Lower leg skin (tissue), 3 donors: Measurements from ENCODE around the gene HS6ST1.

Experiments used
- POLR2A ChIP-seq, 2 donors: fragments of 450-650 bp; IDR thresholded peaks; one replicate each; pipeline ENCODE4 v1.6.1; 2016 to 2017; ENCODE audit warnings: antibody characterized with exemption in 2 of 2, mild to moderate bottlenecking in 1 of 2, moderate library complexity in 1 of 2
- TF ChIP-seq, protein P1 (sequence below), 3 donors: fragments of 450-650 bp; IDR thresholded peaks; one replicate each; pipeline ENCODE4 v1.5.1; 2016; ENCODE audit warnings: antibody characterized with exemption in 3 of 3, mild to moderate bottlenecking in 3 of 3, moderate library complexity in 2 of 3

DNA sequence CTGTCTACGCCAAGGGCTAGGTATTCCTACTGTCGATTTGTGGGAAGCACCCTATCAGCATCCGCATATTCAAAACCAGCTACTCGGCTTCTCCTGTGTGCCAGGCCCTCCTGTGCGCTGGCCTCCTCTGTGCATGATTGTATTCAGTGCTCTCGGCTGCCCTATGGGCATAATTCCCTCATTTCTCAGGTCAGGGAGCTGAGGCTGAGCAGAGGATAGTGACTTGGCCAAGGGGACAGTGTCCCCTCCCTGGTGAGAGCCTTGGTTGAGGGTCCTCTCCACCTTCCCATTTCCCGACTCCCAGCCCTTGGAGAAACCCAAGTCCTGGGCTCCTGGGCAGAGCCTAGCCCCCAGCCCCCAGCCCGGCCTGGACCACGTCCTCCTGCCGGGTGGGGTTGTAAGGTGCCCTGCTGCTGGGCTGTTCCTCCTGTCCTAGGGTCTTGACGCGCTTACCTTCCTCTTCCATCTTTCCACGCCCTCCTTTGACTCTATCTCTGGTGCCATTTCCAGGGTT, 6.3 kb upstream of the HS6ST1 start:
- TF ChIP-seq, protein P1, sequence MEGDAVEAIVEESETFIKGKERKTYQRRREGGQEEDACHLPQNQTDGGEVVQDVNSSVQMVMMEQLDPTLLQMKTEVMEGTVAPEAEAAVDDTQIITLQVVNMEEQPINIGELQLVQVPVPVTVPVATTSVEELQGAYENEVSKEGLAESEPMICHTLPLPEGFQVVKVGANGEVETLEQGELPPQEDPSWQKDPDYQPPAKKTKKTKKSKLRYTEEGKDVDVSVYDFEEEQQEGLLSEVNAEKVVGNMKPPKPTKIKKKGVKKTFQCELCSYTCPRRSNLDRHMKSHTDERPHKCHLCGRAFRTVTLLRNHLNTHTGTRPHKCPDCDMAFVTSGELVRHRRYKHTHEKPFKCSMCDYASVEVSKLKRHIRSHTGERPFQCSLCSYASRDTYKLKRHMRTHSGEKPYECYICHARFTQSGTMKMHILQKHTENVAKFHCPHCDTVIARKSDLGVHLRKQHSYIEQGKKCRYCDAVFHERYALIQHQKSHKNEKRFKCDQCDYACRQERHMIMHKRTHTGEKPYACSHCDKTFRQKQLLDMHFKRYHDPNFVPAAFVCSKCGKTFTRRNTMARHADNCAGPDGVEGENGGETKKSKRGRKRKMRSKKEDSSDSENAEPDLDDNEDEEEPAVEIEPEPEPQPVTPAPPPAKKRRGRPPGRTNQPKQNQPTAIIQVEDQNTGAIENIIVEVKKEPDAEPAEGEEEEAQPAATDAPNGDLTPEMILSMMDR (IDR thresholded peaks at IDR 0.05) = no peak
- no peak for TF ChIP-seq POLR2A (IDR thresholded peaks at IDR 0.05)
